ENCODE data around the gene TIMM13. TPM values are rescaled to one million over a fixed set of nuclear protein-coding genes. Genes with fewer than 3 reads are reported as not detected.

TIMM13 gene
- total RNA-seq, 4 donors from 2014 or later, result 34.2 to 52.8 (median 44.9) TPM

GRCh38 chr19:2451138-2451537, 23.8 kb upstream of the TIMM13 start:
- intact Hi-C loops (cut with DNase I; ENCODE audit: low total_unique reads), result no loop called here

GRCh38 chr19:2449019-2449418, 21.6 kb upstream of the TIMM13 start:
- intact Hi-C loops (cut with DNase I; ENCODE audit: low total_unique reads), result no loop called here
- no peak for DNase-seq (ENCODE audit: low spot score in 2 of 2)
- WGBS, 2 donors, result 81 to 87% methylated on average over 11 of the region's 11 CpGs
- no peak for TF ChIP-seq POLR2A (IDR thresholded peaks at IDR 0.05)
- TF ChIP-seq CTCF (IDR thresholded peaks at IDR 0.05), result no peak
- H3K4me3 ChIP-seq (ENCODE audit: low read depth, poor library complexity, severe bottlenecking), result no peak overlapping the region

More at GRCh38 chr19:2451138-2451537, 23.8 kb upstream of the TIMM13 start:
- 92% methylated on average over 7 of the region's 7 CpGs for WGBS, 2 donors
- no peak for DNase-seq (ENCODE audit: low spot score in 2 of 2)
- TF ChIP-seq CTCF (IDR thresholded peaks at IDR 0.05), result no peak
- no peak for TF ChIP-seq POLR2A (IDR thresholded peaks at IDR 0.05)
- H3K4me3 ChIP-seq (ENCODE audit: low read depth, poor library complexity, severe bottlenecking), result no peak overlapping the region

GRCh38 chr19:2446381-2446780, 19.0 kb upstream of the TIMM13 start:
- WGBS, 2 donors, result 78 to 79% methylated on average over 19 of the region's 19 CpGs
- TF ChIP-seq CTCF (IDR thresholded peaks at IDR 0.05) (no peak), POLR2A (IDR thresholded peaks at IDR 0.05) (no peak)
- intact Hi-C loops (cut with DNase I; ENCODE audit: low total_unique reads), result no loop called here
- no peak for DNase-seq (ENCODE audit: low spot score in 2 of 2)
- H3K4me3 ChIP-seq (ENCODE audit: low read depth, poor library complexity, severe bottlenecking), result no peak overlapping the region

- H3K4me3 ChIP-seq (ENCODE audit: low read depth, poor library complexity, severe bottlenecking), result no peak overlapping the region
- DNase-seq (ENCODE audit: low spot score in 2 of 2), result no peak
- TF ChIP-seq POLR2A (IDR thresholded peaks at IDR 0.05), result no peak
- 91 to 96% methylated on average over 30 to 34 of the region's 34 CpGs for WGBS, 2 donors
- intact Hi-C loops (cut with DNase I; ENCODE audit: low total_unique reads), result no loop called here
These were observed 17.0 kb upstream of the TIMM13 start for GRCh38 chr19:2444251-2445002.

GRCh38 chr19:2443785-2444182, 16.4 kb upstream of the TIMM13 start:
- TF ChIP-seq CTCF (IDR thresholded peaks at IDR 0.05), result no peak
- TF ChIP-seq POLR2A (IDR thresholded peaks at IDR 0.05), result no peak
- H3K4me3 ChIP-seq (ENCODE audit: low read depth, poor library complexity, severe bottlenecking), result no peak overlapping the region
- DNase-seq (ENCODE audit: low spot score in 2 of 2), result no peak
- intact Hi-C loops (cut with DNase I; ENCODE audit: low total_unique reads), result no loop called here
- 87 to 93% methylated on average over 17 of the region's 17 CpGs for WGBS, 2 donors

- TF ChIP-seq CTCF (IDR thresholded peaks at IDR 0.05) (no peak), POLR2A (IDR thresholded peaks at IDR 0.05) (no peak)
- intact Hi-C loops (cut with DNase I; ENCODE audit: low total_unique reads), result no loop called here
- WGBS, 2 donors, result 89 to 91% methylated on average over 18 to 19 of the region's 22 CpGs
- no peak for DNase-seq (ENCODE audit: low spot score in 2 of 2)
- H3K4me3 ChIP-seq (ENCODE audit: low read depth, poor library complexity, severe bottlenecking), result no peak overlapping the region
These were observed 15.9 kb upstream of the TIMM13 start for GRCh38 chr19:2443116-2443784.

All from lower leg skin (tissue), 4 donors.